ENCODE measurements around the gene KCNJ11.

GRCh38 chr11:17434108-17434507 lies 45.6 kb upstream of the KCNJ11 start:
- TF ChIP-seq CTCF (IDR thresholded peaks at IDR 0.05) (no peak), POLR2A (IDR thresholded peaks at IDR 0.05) (no peak)
